H1 (cell line): ENCODE data around the gene GALC. TPM values are rescaled to one million over a fixed set of nuclear protein-coding genes. Genes with fewer than 3 reads are reported as not detected.

Experiments
- CTCF ChIA-PET: fragments of 300-600 bp; sonication (Branson Sonifier 250); formaldehyde crosslinking; loops from one replicate; lab custom pipeline; 2021; ENCODE audit not compliant: partially characterized antibody; lab: Charles Lee
- POLR2A ChIA-PET: fragments of 300-600 bp; sonication (Branson Sonifier 250); formaldehyde crosslinking; loops from one replicate; lab custom pipeline; 2021; ENCODE audit warnings: inconsistent platforms; ENCODE audit not compliant: partially characterized antibody; lab: Charles Lee
- DNase-seq, 2 experiments: peaks; one replicate each; pipeline versions ENCODE4 v3.0.0 to v3.0.0-alpha.2; 2010 to 2022; ENCODE audit warnings: low spot score in 2 of 2, low read depth in 1 of 2, mixed read lengths in 1 of 2
- FAIRE-seq: peaks from 2 replicates; lab custom pipeline; 2011; peaks lifted over from hg19 to GRCh38; lab: Jason Lieb, UNC
- H2AFZ ChIP-seq: 2 replicates; pipeline ENCODE4 v1.8.1; 2012; ENCODE audit warnings: low read length, inconsistent platforms
- H2AK5ac ChIP-seq: 2 replicates; pipeline ENCODE4 v1.6.1; 2013; ENCODE audit warnings: low read depth, low read length
- H2BK120ac ChIP-seq: replicated peaks from 2 replicates; pipeline ENCODE3; 2013; ENCODE audit warnings: low read depth, low read length, inconsistent platforms
- H2BK12ac ChIP-seq: 2 replicates; pipeline ENCODE4 v1.6.1; 2013; ENCODE audit warnings: low read depth, low read length
- H2BK15ac ChIP-seq: 2 replicates; pipeline ENCODE4 v1.6.1; 2013; ENCODE audit warnings: low read length
- H2BK20ac ChIP-seq: 2 replicates; pipeline ENCODE4 v1.6.1; 2013; ENCODE audit warnings: low read length
- H2BK5ac ChIP-seq: 2 replicates; pipeline ENCODE4 v1.6.1; 2013; ENCODE audit warnings: low read depth, low read length
- H3K14ac ChIP-seq: 2 replicates; pipeline ENCODE4 v1.6.1; 2013; ENCODE audit warnings: inconsistent platforms; ENCODE audit not compliant: insufficient read length
- H3K18ac ChIP-seq: 2 replicates; pipeline ENCODE4 v1.6.1; 2013; ENCODE audit warnings: low read length; ENCODE audit errors: extremely low read depth
- H3K23ac ChIP-seq: 2 replicates; pipeline ENCODE4 v1.6.1; 2013; ENCODE audit warnings: inconsistent platforms; ENCODE audit not compliant: insufficient read length
- H3K23me2 ChIP-seq: 2 replicates; pipeline ENCODE4 v1.6.1; 2013; ENCODE audit warnings: low read depth, low read length
- H3K27ac ChIP-seq: 2 replicates; pipeline ENCODE4 v1.6.1; 2011; ENCODE audit warnings: low read depth, low read length, inconsistent platforms
- H3K27me3 ChIP-seq, 4 experiments: replicated peaks in 1 of 4; 1 replicate in 1 of 4; 2 replicates in 3 of 4; pipeline versions ENCODE4 v1.6.1 to v1.8.1; 2011 to 2013; ENCODE audit warnings: low read length in 3 of 4, mild to moderate bottlenecking in 3 of 4, inconsistent platforms in 2 of 4, mixed read lengths in 2 of 4, moderate library complexity in 1 of 4; ENCODE audit not compliant: control insufficient read depth in 3 of 4, insufficient read depth in 3 of 4; ENCODE audit errors: extremely low read depth in 1 of 4
- H3K36me3 ChIP-seq, 4 experiments: 2 replicates each; pipeline versions ENCODE4 v1.6.1 to v1.8.1; 2011 to 2013; ENCODE audit warnings: mild to moderate bottlenecking in 4 of 4, low read length in 3 of 4, moderate library complexity in 2 of 4, control low read depth in 1 of 4, inconsistent platforms in 1 of 4; ENCODE audit not compliant: insufficient read depth in 4 of 4, control insufficient read depth in 2 of 4
- H3K4ac ChIP-seq: replicated peaks from 2 replicates; pipeline ENCODE3; 2013; ENCODE audit warnings: low read length, low read depth, mixed read lengths, inconsistent platforms; ENCODE audit not compliant: insufficient read length
- H3K4me1 ChIP-seq, 4 experiments: replicated peaks in 1 of 4; 1 replicate in 1 of 4; 2 replicates in 3 of 4; pipeline versions ENCODE4 v1.6.1 to v1.8.1; 2011 to 2013; ENCODE audit warnings: low read length in 3 of 4, inconsistent platforms in 2 of 4, mixed read lengths in 1 of 4; ENCODE audit not compliant: insufficient read depth in 4 of 4, control insufficient read depth in 3 of 4
- H3K4me2 ChIP-seq, 2 experiments: 2 replicates each; pipeline versions ENCODE4 v1.6.1 to v1.8.1; 2011 to 2013; ENCODE audit warnings: low read depth in 2 of 2, low read length in 2 of 2, control low read depth in 1 of 2, inconsistent platforms in 1 of 2, mild to moderate bottlenecking in 1 of 2; ENCODE audit not compliant: insufficient read depth in 1 of 2
- H3K4me3 ChIP-seq, 4 experiments: fragments of 200-600, 300-600 bp in 1 of 4; sonication (generic), shearing (Covaris generic), sonication (Bioruptor Twin) in 1 of 4; 2 replicates each; pipeline versions ENCODE4 v1.5.1 to v1.8.1; 2011 to 2016; ENCODE audit warnings: low read length in 4 of 4, low read depth in 3 of 4, control low read depth in 2 of 4, inconsistent platforms in 2 of 4, mild to moderate bottlenecking in 2 of 4, mixed read lengths in 1 of 4, moderate library complexity in 1 of 4; ENCODE audit not compliant: insufficient read depth in 2 of 4; ENCODE audit errors: extremely low read depth in 1 of 4
- H3K56ac ChIP-seq: replicated peaks from 2 replicates; pipeline ENCODE3; 2013; ENCODE audit warnings: low read depth, mild to moderate bottlenecking, mixed read lengths, low read length, inconsistent platforms; ENCODE audit not compliant: insufficient read length
- H3K79me1 ChIP-seq: 2 replicates; pipeline ENCODE4 v1.6.1; 2013; ENCODE audit warnings: low read depth, low read length, control low read depth
- H3K79me2 ChIP-seq, 2 experiments: 2 replicates each; pipeline versions ENCODE4 v1.6.1 to v1.8.1; 2012 to 2013; ENCODE audit warnings: low read length in 2 of 2, mild to moderate bottlenecking in 2 of 2, inconsistent platforms in 1 of 2; ENCODE audit not compliant: insufficient read depth in 2 of 2, control insufficient read depth in 1 of 2
- H3K9ac ChIP-seq, 4 experiments: replicated peaks in 1 of 4; 1 replicate in 1 of 4; 2 replicates in 3 of 4; pipeline versions ENCODE4 v1.6.1 to v1.8.1; 2011 to 2013; ENCODE audit warnings: low read depth in 3 of 4, low read length in 3 of 4, control low read depth in 2 of 4, mild to moderate bottlenecking in 2 of 4, moderate library complexity in 2 of 4, inconsistent platforms in 1 of 4; ENCODE audit errors: extremely low read depth in 1 of 4
- H3K9me3 ChIP-seq, 2 experiments: 2 replicates each; pipeline versions ENCODE4 v1.6.1 to v1.8.1; 2012 to 2013; ENCODE audit warnings: mild to moderate bottlenecking in 2 of 2, moderate library complexity in 2 of 2, control low read depth in 1 of 2, inconsistent platforms in 1 of 2, low read depth in 1 of 2, low read length in 1 of 2, mixed read lengths in 1 of 2; ENCODE audit not compliant: insufficient read depth in 2 of 2
- H4K20me1 ChIP-seq, 2 experiments: replicated peaks in 1 of 2; 2 replicates each; pipeline versions ENCODE3 to v1.8.1; 2011 to 2013; ENCODE audit warnings: inconsistent platforms in 2 of 2, low read length in 2 of 2, mild to moderate bottlenecking in 1 of 2; ENCODE audit not compliant: insufficient read depth in 2 of 2, control insufficient read depth in 1 of 2
- H4K5ac ChIP-seq: 2 replicates; pipeline ENCODE4 v1.6.1; 2013; ENCODE audit warnings: low read length, low read depth, mixed read lengths, inconsistent platforms; ENCODE audit not compliant: insufficient read length
- H4K8ac ChIP-seq: 2 replicates; pipeline ENCODE4 v1.8.0; 2013; ENCODE audit warnings: mild to moderate bottlenecking, moderate library complexity, low read length, inconsistent platforms; ENCODE audit not compliant: insufficient read depth; ENCODE audit errors: extremely low read depth
- H4K91ac ChIP-seq: replicated peaks from 2 replicates; pipeline ENCODE3; 2013; ENCODE audit warnings: low read length, mixed read lengths, inconsistent platforms; ENCODE audit not compliant: insufficient read length
- ATF2 ChIP-seq: IDR thresholded peaks from 2 replicates; pipeline ENCODE4 v1.6.1; 2012; ENCODE audit warnings: low read length, inconsistent platforms
- BACH1 ChIP-seq: IDR thresholded peaks from 2 replicates; pipeline ENCODE4 v1.6.1; 2012; ENCODE audit warnings: low read length, improper control_type of control experiment
- KDM4A ChIP-seq: IDR thresholded peaks from one replicate; pipeline ENCODE4 v1.7.1; 2012; ENCODE audit warnings: low read depth, mild to moderate bottlenecking, moderate library complexity, low read length, inconsistent platforms; ENCODE audit not compliant: severe bottlenecking
- MAFK ChIP-seq: IDR thresholded peaks from 2 replicates; pipeline ENCODE4 v1.6.1; 2012; ENCODE audit warnings: low read depth, mild to moderate bottlenecking, improper control_type of control experiment, low read length
- SP1 ChIP-seq: IDR thresholded peaks from 2 replicates; pipeline ENCODE4 v1.6.1; 2011; ENCODE audit warnings: low read depth, low read length
- TAF1 ChIP-seq: IDR thresholded peaks from 2 replicates; pipeline ENCODE4 v1.6.1; 2011; ENCODE audit warnings: mild to moderate bottlenecking, low read depth, low read length
- USF2 ChIP-seq: IDR thresholded peaks from 2 replicates; pipeline ENCODE4 v1.6.1; 2011; ENCODE audit warnings: low read length, improper control_type of control experiment
- WGBS, 2 experiments: shearing (Covaris generic) in 1 of 2; methylation state at CpG; one replicate each; pipeline versions ENCODE4 v1.1.6 to v1.1.7; 2013 to 2015; ENCODE audit warnings: low lambda C conversion rate in 2 of 2, mixed read lengths in 2 of 2, inconsistent platforms in 1 of 2, low coverage in 1 of 2, missing lambda C conversion rate in 1 of 2; ENCODE audit not compliant: insufficient replicate concordance in 2 of 2, insufficient coverage in 1 of 2, insufficient read length in 1 of 2; ENCODE audit errors: extremely low coverage in 1 of 2, missing lambda C conversion rate in 1 of 2; 5-methylcytosine and 5-hydroxymethylcytosine counted together
- polyA plus RNA-seq, 7 experiments: library from polyadenylated mRNA; depleted of rRNA in 3 of 7; stranded (reverse) in 5 of 7; unstranded in 2 of 7; fragments of >200 nt in 5 of 7; fragments of 200-250 nt in 2 of 7; gene quantifications; 1 replicate in 5 of 7; 2 replicates in 1 of 7; 4 replicates in 1 of 7; pipeline versions ENCODE4 v1.2.1 to v1.2.3, GENCODE V29; 2011 to 2013; ENCODE audit warnings: missing spikeins in 2 of 7, mixed read lengths in 2 of 7
- total RNA-seq: library from RNA; stranded (reverse); fragmentation: NEBNext Ultra II Directional; extraction: Animal tissue kit (Norgen Biotek cat#: 25700); gene quantifications from 2 replicates; pipeline ENCODE4 v1.2.1, GENCODE V29; 2021

Gene GALC
- total and polyA plus RNA-seq, 2 of the 8 experiments (the other 6 are each of a cell fraction or from before 2014, with no cell fraction given): 6.1 to 12.3 TPM

- Histone ChIP-seq H3K79me2 (no peaks in the 10 kb centered on the region), H2AFZ (no peak overlapping the region), H2BK5ac (no peak overlapping the region), H3K9ac (no peak overlapping the region), H3K4me2 (no peak overlapping the region), H2AK5ac (no peak overlapping the region), H3K27ac (no peak overlapping the region), H3K56ac (no peak overlapping the region), H3K79me1 (no peaks in the 10 kb centered on the region), H4K91ac (no peak overlapping the region), H3K36me3 (no peaks in the 10 kb centered on the region), H3K18ac (no peak overlapping the region), H3K23ac (no peak overlapping the region), H2BK15ac (no peak overlapping the region), H4K5ac (no peak overlapping the region), H3K4me3 (no peak overlapping the region), H3K4me1 (no peaks in the 10 kb centered on the region), H4K8ac (no peak overlapping the region), H3K27me3 (no peaks in the 10 kb centered on the region), H3K9me3 (no peaks in the 10 kb centered on the region), H3K23me2 (no peaks in the 10 kb centered on the region), H3K14ac (no peak overlapping the region), H3K4ac (no peak overlapping the region), H4K20me1 (no peaks in the 10 kb centered on the region), H2BK12ac (no peak overlapping the region), H2BK20ac (no peak overlapping the region), H2BK120ac (no peak overlapping the region)
- ChIA-PET POLR2A (no interaction called here), CTCF (interaction anchor here (0.7 to 8.3 kb wide), 10 partner anchors 9 to 848 kb away, joined by 3 to 69 read pairs (median 4); no protein-coding TSS in a partner anchor)
- WGBS, 2 experiments: 82% methylated on average over 3 of the region's 3 CpGs; no CpG with 5 or more reads in 1 of the 2 experiments
- DNase-seq (no peak), FAIRE-seq (no peak)
- TF ChIP-seq KDM4A (no peak), ATF2 (no peak), SP1 (no peak), TAF1 (no peak), BACH1 (no peak), MAFK (no peak), USF2 (no peak)
Observed at GRCh38 chr14:87898301-87898700, 94.7 kb downstream of the GALC start.
